ENCODE data around the gene SF1.

DNA sequence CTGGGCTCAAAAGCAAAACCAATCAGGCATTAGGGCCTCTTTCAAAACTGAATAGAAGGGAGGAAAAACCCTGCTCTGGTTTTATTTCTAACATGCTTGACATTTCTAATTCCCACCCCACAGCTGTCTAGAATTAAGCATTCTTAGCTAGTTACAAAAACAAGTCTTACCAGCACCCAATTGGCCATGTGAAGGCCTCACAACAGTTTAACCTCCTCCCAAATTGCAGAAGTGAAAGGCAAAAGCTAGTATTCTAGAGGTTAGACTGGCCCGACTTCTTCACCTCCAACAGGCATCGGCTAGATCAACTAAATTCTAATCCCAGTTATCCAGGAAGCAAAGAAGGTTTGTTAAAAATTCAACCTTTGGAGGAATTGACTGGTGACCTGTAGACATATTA lies 6.5 kb downstream of the SF1 start:
- TF ChIP-seq EZH2phosphoT487 (IDR thresholded peaks at IDR 0.05; ENCODE audit: low read depth) = no peak
- TF ChIP-seq, protein P1, sequence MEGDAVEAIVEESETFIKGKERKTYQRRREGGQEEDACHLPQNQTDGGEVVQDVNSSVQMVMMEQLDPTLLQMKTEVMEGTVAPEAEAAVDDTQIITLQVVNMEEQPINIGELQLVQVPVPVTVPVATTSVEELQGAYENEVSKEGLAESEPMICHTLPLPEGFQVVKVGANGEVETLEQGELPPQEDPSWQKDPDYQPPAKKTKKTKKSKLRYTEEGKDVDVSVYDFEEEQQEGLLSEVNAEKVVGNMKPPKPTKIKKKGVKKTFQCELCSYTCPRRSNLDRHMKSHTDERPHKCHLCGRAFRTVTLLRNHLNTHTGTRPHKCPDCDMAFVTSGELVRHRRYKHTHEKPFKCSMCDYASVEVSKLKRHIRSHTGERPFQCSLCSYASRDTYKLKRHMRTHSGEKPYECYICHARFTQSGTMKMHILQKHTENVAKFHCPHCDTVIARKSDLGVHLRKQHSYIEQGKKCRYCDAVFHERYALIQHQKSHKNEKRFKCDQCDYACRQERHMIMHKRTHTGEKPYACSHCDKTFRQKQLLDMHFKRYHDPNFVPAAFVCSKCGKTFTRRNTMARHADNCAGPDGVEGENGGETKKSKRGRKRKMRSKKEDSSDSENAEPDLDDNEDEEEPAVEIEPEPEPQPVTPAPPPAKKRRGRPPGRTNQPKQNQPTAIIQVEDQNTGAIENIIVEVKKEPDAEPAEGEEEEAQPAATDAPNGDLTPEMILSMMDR (IDR thresholded peaks at IDR 0.05; ENCODE audit: low read depth, low read length) = no peak

Data from OCI-LY3 (cell line).